GM23248 (cell line): ENCODE measurements around the gene SPAG4. TPM values are rescaled to one million over a fixed set of nuclear protein-coding genes. Genes with fewer than 3 reads are reported as not detected.
A peak's percentile ranks its signal among the peaks of the same experiment; 100 is the strongest.

Source experiments
- DNase-seq: peaks from one replicate; pipeline ENCODE4 v3.0.0-alpha.2; 2015
- H2AFZ ChIP-seq: fragments of 200-600 bp; sonication (generic); 2 replicates; pipeline ENCODE4 v1.6.1; 2016; ENCODE audit warnings: antibody characterized with exemption
- H3F3A ChIP-seq: fragments of 200-600 bp; sonication (generic); 2 replicates; pipeline ENCODE4 v1.6.1; 2016; ENCODE audit warnings: mild to moderate bottlenecking, antibody characterized with exemption, mixed run types; ENCODE audit not compliant: insufficient read depth
- H3K27ac ChIP-seq: fragments of 200-600 bp; sonication (generic); 2 replicates; pipeline ENCODE4 v1.5.1; 2016; ENCODE audit warnings: mild to moderate bottlenecking
- H3K27me3 ChIP-seq: fragments of 200-600 bp; sonication (generic); replicated peaks from 2 replicates; pipeline ENCODE4 v1.6.1; 2016; ENCODE audit warnings: mild to moderate bottlenecking; ENCODE audit not compliant: insufficient read depth
- H3K36me3 ChIP-seq: fragments of 200-600 bp; sonication (generic); 2 replicates; pipeline ENCODE4 v1.6.1; 2016; ENCODE audit warnings: low read depth, mild to moderate bottlenecking
- H3K4me1 ChIP-seq: fragments of 200-600 bp; sonication (generic); 2 replicates; pipeline ENCODE4 v1.6.1; 2016; ENCODE audit warnings: mild to moderate bottlenecking; ENCODE audit not compliant: insufficient read depth
- H3K4me2 ChIP-seq: fragments of 200-600 bp; sonication (generic); one replicate; pipeline ENCODE4 v1.6.1; 2016; ENCODE audit warnings: mild to moderate bottlenecking; ENCODE audit not compliant: unreplicated experiment
- H3K4me3 ChIP-seq: fragments of 200-600 bp; sonication (generic); 2 replicates; pipeline ENCODE4 v1.5.1; 2016; ENCODE audit warnings: mild to moderate bottlenecking
- H3K79me2 ChIP-seq: fragments of 200-600 bp; sonication (generic); 2 replicates; pipeline ENCODE4 v1.6.1; 2016; ENCODE audit warnings: mild to moderate bottlenecking; ENCODE audit not compliant: insufficient read depth
- H3K9ac ChIP-seq: fragments of 200-600 bp; sonication (generic); 2 replicates; pipeline ENCODE4 v1.6.1; 2016; ENCODE audit warnings: mild to moderate bottlenecking
- H3K9me2 ChIP-seq: fragments of 200-600 bp; sonication (generic); 2 replicates; pipeline ENCODE4 v1.6.1; 2016; ENCODE audit warnings: mixed run types, mild to moderate bottlenecking, moderate library complexity; ENCODE audit not compliant: insufficient read depth
- H3K9me3 ChIP-seq: fragments of 200-600 bp; sonication (generic); one replicate; pipeline ENCODE4 v1.6.1; 2017; ENCODE audit warnings: low read depth
- H4K20me1 ChIP-seq: fragments of 200-600 bp; sonication (generic); 2 replicates; pipeline ENCODE4 v1.6.0; 2016; ENCODE audit not compliant: insufficient read depth
- EZH2 ChIP-seq: fragments of 200-600 bp; sonication (generic); IDR thresholded peaks from 2 replicates; pipeline ENCODE4 v1.6.1; 2018; ENCODE audit warnings: antibody characterized with exemption, mild to moderate bottlenecking; ENCODE audit not compliant: insufficient read depth, poor library complexity, severe bottlenecking
- EZH2phosphoT487 ChIP-seq: fragments of 200-600 bp; sonication (generic); IDR thresholded peaks from 2 replicates; pipeline ENCODE4 v1.6.1; 2018; ENCODE audit warnings: antibody characterized with exemption, moderate library complexity, mild to moderate bottlenecking, low read depth; ENCODE audit not compliant: insufficient read depth
- WGBS, 2 experiments: methylation state at CpG; one replicate each; pipeline ENCODE4 v1.1.6; 2015 to 2017; ENCODE audit warnings: low lambda C conversion rate in 2 of 2, low coverage in 1 of 2; ENCODE audit errors: missing lambda C conversion rate in 2 of 2; 5-methylcytosine and 5-hydroxymethylcytosine counted together
- in situ Hi-C: fragments of 300-500 bp; cut with MboI; formaldehyde crosslinking; loops from 2 replicates; pipeline ENCODE4 v1.15.0; 2020
- polyA plus RNA-seq: library from polyadenylated mRNA; unstranded; fragments of >200 nt; fragmentation: Nextera tagmentation; extraction: Ambion mirVana; gene quantifications from 2 replicates; pipeline ENCODE4 v1.2.1, GENCODE V29; 2016
- total RNA-seq: library from RNA; depleted of rRNA; stranded (reverse); fragments of >200 nt; shearing (Covaris generic); gene quantifications from 2 replicates; pipeline ENCODE4 v1.2.3, GENCODE V29; 2014

The SPAG4 gene
- total and polyA plus RNA-seq, 2 experiments from 2014 or later = 14.2 to 17.3 TPM

DNA sequence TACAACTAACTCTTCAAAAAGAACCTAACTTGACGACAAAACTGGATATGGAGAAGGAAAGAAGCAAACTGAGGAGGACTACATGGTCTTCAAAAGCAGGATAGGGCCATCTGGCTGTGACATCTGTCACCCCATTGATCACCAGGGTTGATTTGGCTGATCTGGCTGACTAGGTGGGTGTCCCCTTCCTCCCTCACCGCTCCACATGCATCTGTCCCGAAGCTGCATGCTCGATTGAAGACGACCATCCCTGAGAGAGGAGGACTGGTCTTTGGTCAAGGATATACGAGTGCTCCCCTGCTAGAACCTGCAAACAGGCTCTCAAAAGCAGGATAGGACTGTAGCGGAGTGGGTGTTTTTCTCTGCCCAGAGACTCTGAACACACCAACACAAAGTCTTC is 27.4 kb downstream of the SPAG4 start:
- Histone ChIP-seq H3K36me3 (no peaks in the 10 kb centered on the region), H3K4me2 (no peak overlapping the region), H3K27me3 (no peaks in the 10 kb centered on the region), H4K20me1 (peaks cover 12% of the 10 kb centered on the region; the same call in 1 of the 2 replicates), H3K9ac (no peak overlapping the region), H3K9me3 (no peaks in the 10 kb centered on the region), H2AFZ (no peak overlapping the region), H3K4me3 (no peak overlapping the region), H3K79me2 (peaks cover 100% of the 10 kb centered on the region), H3K9me2 (no peaks in the 10 kb centered on the region), H3K4me1 (no peaks in the 10 kb centered on the region), H3F3A (0 out of 2 replicates have a peak, but pooled peaks cover 8% of the 10 kb centered on the region), H3K27ac (no peak overlapping the region)
- 88 to 91% methylated on average over 7 of the region's 7 CpGs for WGBS, 2 experiments
- DNase-seq = no peak
- in situ Hi-C loops = no loop called here
- TF ChIP-seq EZH2phosphoT487 (no peak), EZH2 (no peak)

DNA sequence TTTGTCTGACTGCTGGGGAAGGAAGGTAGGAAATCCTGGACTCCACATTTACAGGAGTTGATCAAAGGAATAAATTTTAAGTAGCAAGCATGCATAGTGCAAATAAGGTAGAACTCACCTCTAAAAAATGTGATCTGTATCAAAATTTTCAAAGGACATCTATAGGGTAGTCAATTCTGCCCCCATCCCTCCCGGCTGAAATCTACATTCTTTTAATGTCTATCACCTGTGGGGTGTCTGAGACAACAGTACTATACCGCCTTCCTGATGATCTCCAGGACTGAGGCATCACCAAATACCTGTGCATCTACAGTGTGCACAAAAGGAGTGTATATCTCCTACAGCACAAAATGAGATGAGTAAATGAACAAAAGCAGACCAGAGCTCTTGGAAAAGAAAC is 29.2 kb downstream of the SPAG4 start:
- peaks cover 100% of the 10 kb centered on the region for H3K79me2 ChIP-seq
- H3K27me3 ChIP-seq = no peaks in the 10 kb centered on the region
- no peak for DNase-seq
- WGBS, 2 experiments = 96 to 98% methylated on average over 2 of the region's 2 CpGs
- no peak for TF ChIP-seq EZH2phosphoT487
- no peak for TF ChIP-seq EZH2
- no peaks in the 10 kb centered on the region for H3K9me2 ChIP-seq
- no peaks in the 10 kb centered on the region for H3K9me3 ChIP-seq
- in situ Hi-C loops = no loop called here
- peaks cover 12% of the 10 kb centered on the region for H3K4me1 ChIP-seq
- H3K9ac ChIP-seq = no peak overlapping the region
- peaks cover 6% of the 10 kb centered on the region; the same call in 1 of the 2 replicates for H4K20me1 ChIP-seq
- H3F3A ChIP-seq = 0 out of 2 replicates have a peak, but pooled peaks cover 13% of the 10 kb centered on the region
- no peaks in the 10 kb centered on the region for H3K36me3 ChIP-seq
- no peak overlapping the region for H3K4me3 ChIP-seq
- H3K27ac ChIP-seq = no peak overlapping the region
- no peak overlapping the region for H3K4me2 ChIP-seq
- H2AFZ ChIP-seq = no peak overlapping the region

GRCh38 chr20:35648836-35649235 is 33.2 kb downstream of the SPAG4 start:
- peak; percentile 14 for DNase-seq
- H3K27me3 ChIP-seq = no peaks in the 10 kb centered on the region
- H3K27ac ChIP-seq = no peak overlapping the region
- peaks cover 100% of the 10 kb centered on the region for H3K79me2 ChIP-seq
- TF ChIP-seq EZH2phosphoT487 = no peak
- TF ChIP-seq EZH2 = no peak
- no peaks in the 10 kb centered on the region for H3K9me3 ChIP-seq
- peaks cover 22% of the 10 kb centered on the region for H3K4me1 ChIP-seq
- peaks cover 20% of the 10 kb centered on the region for H4K20me1 ChIP-seq
- H3K9me2 ChIP-seq = no peaks in the 10 kb centered on the region
- H3F3A ChIP-seq = 0 out of 2 replicates have a peak, but pooled peaks cover 10% of the 10 kb centered on the region
- in situ Hi-C loops = no loop called here
- H3K4me2 ChIP-seq = no peak overlapping the region
- no peak overlapping the region for H3K9ac ChIP-seq
- no peak overlapping the region for H3K4me3 ChIP-seq
- peaks cover 14% of the 10 kb centered on the region for H3K36me3 ChIP-seq
- no peak overlapping the region for H2AFZ ChIP-seq

DNA sequence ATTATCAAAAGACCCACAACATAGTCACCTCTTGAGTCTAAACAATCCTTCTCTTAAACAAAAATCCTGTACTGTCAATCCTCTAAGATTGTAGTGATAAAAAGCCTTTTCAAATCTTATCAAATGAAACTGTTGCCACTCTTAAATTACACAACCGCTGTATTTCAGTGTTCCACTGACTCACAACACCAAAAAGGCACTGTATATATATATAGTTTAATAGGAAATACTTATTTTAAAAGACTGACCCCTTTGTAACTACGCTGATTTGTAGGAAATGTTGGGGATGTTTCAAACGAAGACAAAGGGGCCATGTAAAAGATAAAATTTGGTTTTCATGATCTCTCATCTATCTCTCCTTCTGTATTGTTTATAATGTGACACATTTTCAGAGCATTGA is 35.0 kb downstream of the SPAG4 start:
- no peak overlapping the region for H3K4me3 ChIP-seq
- peaks cover 24% of the 10 kb centered on the region for H4K20me1 ChIP-seq
- no peak for TF ChIP-seq EZH2
- no peak for TF ChIP-seq EZH2phosphoT487
- H3K9me3 ChIP-seq = no peaks in the 10 kb centered on the region
- H3K9me2 ChIP-seq = no peaks in the 10 kb centered on the region
- in situ Hi-C loops = no loop called here
- H3K27me3 ChIP-seq = no peaks in the 10 kb centered on the region
- no peak overlapping the region for H2AFZ ChIP-seq
- H3K9ac ChIP-seq = no peak overlapping the region
- peaks cover 25% of the 10 kb centered on the region for H3K36me3 ChIP-seq
- H3K4me1 ChIP-seq = peaks cover 22% of the 10 kb centered on the region
- H3K4me2 ChIP-seq = no peak overlapping the region
- no peak overlapping the region for H3K27ac ChIP-seq
- DNase-seq = no peak
- H3K79me2 ChIP-seq = peaks cover 100% of the 10 kb centered on the region
- 0 out of 2 replicates have a peak, but pooled peaks cover 10% of the 10 kb centered on the region for H3F3A ChIP-seq
- 73 to 75% methylated on average over 3 of the region's 3 CpGs for WGBS, 2 experiments

GRCh38 chr20:35651958-35652357 is 36.3 kb downstream of the SPAG4 start:
- Histone ChIP-seq H3K9ac (no peak overlapping the region), H2AFZ (no peak overlapping the region), H3K4me2 (no peak overlapping the region), H3K27me3 (no peaks in the 10 kb centered on the region), H3K27ac (no peak overlapping the region), H3K9me2 (no peaks in the 10 kb centered on the region), H3K36me3 (peaks cover 35% of the 10 kb centered on the region), H4K20me1 (peaks cover 33% of the 10 kb centered on the region), H3F3A (0 out of 2 replicates have a peak, but pooled peaks cover 10% of the 10 kb centered on the region), H3K4me1 (peaks cover 25% of the 10 kb centered on the region), H3K79me2 (peaks cover 100% of the 10 kb centered on the region), H3K4me3 (no peak overlapping the region), H3K9me3 (no peaks in the 10 kb centered on the region)
- in situ Hi-C loops = no loop called here
- TF ChIP-seq EZH2 = no peak
- no peak for TF ChIP-seq EZH2phosphoT487
- no peak for DNase-seq
